Stimulated activated CD4-positive, alpha-beta T cell treated with anti-CD3 and anti-CD28 coated beads, Interleukin-2, amount 100 ng/mL, for 24 hours (primary cell): ENCODE results near the gene UMOD.
A peak's percentile ranks its signal among the peaks of the same experiment; 100 is the strongest.
"Not testable (repeated sequence)": the region's sequence is repeated elsewhere in the genome, so short reads cannot be mapped to it uniquely, and the experiment has no call there.

Source experiments
- DNase-seq, 2 donors: peaks; one replicate each; pipeline ENCODE4 v3.0.0-alpha.2; 2020

Gene UMOD

GRCh38 chr16:20363191-20363590 is 10.7 kb upstream of the UMOD start:
- no peak for DNase-seq

- DNase-seq: no peak
These were observed 7.5 kb upstream of the UMOD start for GRCh38 chr16:20359997-20360396.

GRCh38 chr16:20355114-20355782 is 2.7 kb upstream of the UMOD start:
- DNase-seq: no peak

- DNase-seq: no peak
These were observed 864 bp upstream of the UMOD start for GRCh38 chr16:20353379-20353778.

- no peak for DNase-seq
These were observed 2.9 kb downstream of the UMOD start for GRCh38 chr16:20349615-20350014.

- peak in 1 of 2 donors; percentile 3 for DNase-seq
These were observed 3.9 kb downstream of the UMOD start for GRCh38 chr16:20348365-20349185.

GRCh38 chr16:20347666-20348364 is 4.7 kb downstream of the UMOD start:
- DNase-seq: no peak

GRCh38 chr16:20344611-20345010 is 7.9 kb downstream of the UMOD start:
- DNase-seq: no peak

GRCh38 chr16:20339744-20340143 is 12.8 kb downstream of the UMOD start:
- DNase-seq: no peak

- no peak for DNase-seq
These were observed 15.6 kb downstream of the UMOD start for GRCh38 chr16:20336955-20337354.

GRCh38 chr16:20334396-20334795 is 18.1 kb downstream of the UMOD start:
- DNase-seq: no peak

GRCh38 chr16:20333120-20333519 is 19.4 kb downstream of the UMOD start:
- DNase-seq: no peak

GRCh38 chr16:20332411-20332810 is 20.1 kb downstream of the UMOD start:
- no peak for DNase-seq

GRCh38 chr16:20331635-20332034 is 20.9 kb downstream of the UMOD start:
- no peak for DNase-seq

- DNase-seq: no peak
These were observed 22.9 kb downstream of the UMOD start for GRCh38 chr16:20329392-20330138.

- DNase-seq: no peak
These were observed 25.0 kb downstream of the UMOD start, which contains the start of gene GP2 for GRCh38 chr16:20327444-20328041. TSS of gene GP2 (minus strand) at chr16:20327513. CDS start at chr16:20326431, 1,082 bp downstream.

- no peak for DNase-seq
These were observed 26.2 kb downstream of the UMOD start for GRCh38 chr16:20326321-20326720.

GRCh38 chr16:20325005-20325404 is 27.5 kb downstream of the UMOD start:
- DNase-seq: no peak

- no peak for DNase-seq
These were observed 28.9 kb downstream of the UMOD start for GRCh38 chr16:20323591-20324117.

- DNase-seq: no peak
These were observed 29.8 kb downstream of the UMOD start for GRCh38 chr16:20322696-20323095.

- DNase-seq: no peak
These were observed 30.8 kb downstream of the UMOD start for GRCh38 chr16:20321671-20322070.

GRCh38 chr16:20321051-20321450 is 31.5 kb downstream of the UMOD start:
- DNase-seq: not testable (repeated sequence)
